ENCODE data around the gene PRSS57. TPM values are rescaled to one million over a fixed set of nuclear protein-coding genes. Genes with fewer than 3 reads are reported as not detected.

The PRSS57 gene
- total and polyA plus RNA-seq, 2 of the 8 experiments (the other 6 are each of a cell fraction or from before 2014, with no cell fraction given) = not detected

DNA sequence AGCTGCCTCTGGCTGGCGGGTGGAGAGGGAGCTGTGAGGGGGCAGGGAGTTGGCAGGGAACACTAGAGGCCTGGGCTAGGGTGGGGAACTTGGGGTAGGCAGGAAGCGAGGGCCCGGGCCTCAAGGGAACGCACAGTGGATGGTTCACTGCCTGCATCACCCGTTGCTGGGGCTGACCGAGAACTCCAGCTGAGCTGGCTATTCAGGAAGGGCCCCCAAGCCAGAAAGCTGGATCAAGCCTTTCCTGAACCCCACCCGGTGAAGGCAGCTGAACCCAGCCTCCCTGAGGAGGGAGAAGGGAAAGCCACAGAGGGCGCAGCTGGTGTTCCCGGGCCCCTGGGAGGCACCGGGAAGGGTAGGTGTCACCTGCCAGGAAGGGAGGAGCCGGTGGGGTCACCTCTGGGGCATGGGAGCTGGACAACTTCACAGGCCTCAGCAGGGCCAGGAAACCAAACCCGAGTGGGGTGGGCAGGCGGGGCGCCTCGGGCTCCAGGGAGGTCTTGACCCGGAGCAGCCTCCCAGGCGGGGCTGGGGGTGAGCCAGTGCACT is 27.4 kb upstream of the PRSS57 start:
- ChIA-PET POLR2A (ENCODE audit: partially characterized antibody) (no interaction called here), CTCF (ENCODE audit: partially characterized antibody) (interaction anchor here (1.0 to 1.7 kb wide), 5 partner anchors 9 to 52 kb away, joined by 3 to 7 read pairs (median 4); no protein-coding TSS in a partner anchor)
- Histone ChIP-seq H3K14ac (ENCODE audit: insufficient read length) (no peak overlapping the region), H3K9ac (replicated peaks in 1 of 4; ENCODE audit: extremely low read depth in 1 of 4, low read depth in 3 of 4, low read length in 3 of 4) (no peak overlapping the region), H2BK120ac (replicated peaks; ENCODE audit: low read depth, low read length) (no peak overlapping the region), H2AFZ (ENCODE audit: low read length) (no peak overlapping the region), H3K56ac (replicated peaks; ENCODE audit: insufficient read length, low read depth, low read length) (no peak overlapping the region), H3K4me2 (ENCODE audit: insufficient read depth in 1 of 2, low read depth in 2 of 2, low read length in 2 of 2) (no peak overlapping the region), H4K91ac (replicated peaks; ENCODE audit: insufficient read length, low read length) (no peak overlapping the region), H3K23ac (ENCODE audit: insufficient read length) (no peak overlapping the region), H3K18ac (ENCODE audit: extremely low read depth, low read length) (no peak overlapping the region), H3K23me2 (ENCODE audit: low read depth, low read length) (no peaks in the 10 kb centered on the region), H3K4me1 (replicated peaks in 1 of 4; ENCODE audit: control insufficient read depth in 3 of 4, insufficient read depth in 4 of 4, low read length in 3 of 4) (peaks cover 0 to 8% (median 5%) of the 10 kb centered on the region in 4 experiments; a peak in 4 of 7 replicates), H2BK20ac (ENCODE audit: low read length) (no peak overlapping the region), H3K27ac (ENCODE audit: low read depth, low read length) (no peak overlapping the region), H2BK12ac (ENCODE audit: low read depth, low read length) (no peak overlapping the region), H2BK5ac (ENCODE audit: low read depth, low read length) (no peak overlapping the region), H4K5ac (ENCODE audit: insufficient read length, low read depth, low read length) (no peak overlapping the region), H4K20me1 (replicated peaks in 1 of 2; ENCODE audit: control insufficient read depth in 1 of 2, insufficient read depth in 2 of 2, low read length in 2 of 2) (no peaks in the 10 kb centered on the region), H3K36me3 (ENCODE audit: control insufficient read depth in 2 of 4, insufficient read depth in 4 of 4, low read length in 3 of 4) (no peaks in the 10 kb centered on the region; a peak in 1 of 8 replicates), H2BK15ac (ENCODE audit: low read length) (no peak overlapping the region), H4K8ac (ENCODE audit: extremely low read depth, insufficient read depth, low read length) (no peak overlapping the region), H3K27me3 (replicated peaks in 1 of 4; ENCODE audit: control insufficient read depth in 3 of 4, extremely low read depth in 1 of 4, insufficient read depth in 3 of 4, low read length in 3 of 4) (no peaks in the 10 kb centered on the region), H2AK5ac (ENCODE audit: low read depth, low read length) (no peak overlapping the region), H3K4ac (replicated peaks; ENCODE audit: insufficient read length, low read depth, low read length) (no peak overlapping the region), H3K79me1 (ENCODE audit: low read depth, low read length) (no peaks in the 10 kb centered on the region; the same call in 1 of the 2 replicates), H3K4me3 (ENCODE audit: extremely low read depth in 1 of 4, insufficient read depth in 2 of 4, low read depth in 3 of 4, low read length in 4 of 4) (no peak overlapping the region), H3K9me3 (ENCODE audit: insufficient read depth in 2 of 2, low read depth in 1 of 2, low read length in 1 of 2) (no peaks in the 10 kb centered on the region), H3K79me2 (ENCODE audit: control insufficient read depth in 1 of 2, insufficient read depth in 2 of 2, low read length in 2 of 2) (no peaks in the 10 kb centered on the region)
- 85% methylated on average over 16 of the region's 17 CpGs; no CpG with 5 or more reads in 1 of the 2 experiments for WGBS, 2 experiments (ENCODE audit: extremely low coverage in 1 of 2, insufficient coverage in 1 of 2, insufficient read length in 1 of 2, insufficient replicate concordance in 2 of 2, low coverage in 1 of 2, low lambda C conversion rate in 2 of 2, missing lambda C conversion rate in 1 of 2)
- no peak for TF ChIP-seq KDM5A (IDR thresholded peaks at IDR 0.05; ENCODE audit: low read length)
- TF ChIP-seq SIRT6 (IDR thresholded peaks at IDR 0.05; ENCODE audit: low read length) = no peak
- TF ChIP-seq SP1 (IDR thresholded peaks at IDR 0.05; ENCODE audit: low read depth, low read length) = no peak
- no peak for TF ChIP-seq CEBPB (IDR thresholded peaks at IDR 0.05; ENCODE audit: low read depth, low read length)
- TF ChIP-seq, protein P1, sequence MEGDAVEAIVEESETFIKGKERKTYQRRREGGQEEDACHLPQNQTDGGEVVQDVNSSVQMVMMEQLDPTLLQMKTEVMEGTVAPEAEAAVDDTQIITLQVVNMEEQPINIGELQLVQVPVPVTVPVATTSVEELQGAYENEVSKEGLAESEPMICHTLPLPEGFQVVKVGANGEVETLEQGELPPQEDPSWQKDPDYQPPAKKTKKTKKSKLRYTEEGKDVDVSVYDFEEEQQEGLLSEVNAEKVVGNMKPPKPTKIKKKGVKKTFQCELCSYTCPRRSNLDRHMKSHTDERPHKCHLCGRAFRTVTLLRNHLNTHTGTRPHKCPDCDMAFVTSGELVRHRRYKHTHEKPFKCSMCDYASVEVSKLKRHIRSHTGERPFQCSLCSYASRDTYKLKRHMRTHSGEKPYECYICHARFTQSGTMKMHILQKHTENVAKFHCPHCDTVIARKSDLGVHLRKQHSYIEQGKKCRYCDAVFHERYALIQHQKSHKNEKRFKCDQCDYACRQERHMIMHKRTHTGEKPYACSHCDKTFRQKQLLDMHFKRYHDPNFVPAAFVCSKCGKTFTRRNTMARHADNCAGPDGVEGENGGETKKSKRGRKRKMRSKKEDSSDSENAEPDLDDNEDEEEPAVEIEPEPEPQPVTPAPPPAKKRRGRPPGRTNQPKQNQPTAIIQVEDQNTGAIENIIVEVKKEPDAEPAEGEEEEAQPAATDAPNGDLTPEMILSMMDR (IDR thresholded peaks at IDR 0.05; ENCODE audit: control extremely low read depth in 1 of 3, insufficient read depth in 1 of 3, low read depth in 1 of 3, low read length in 3 of 3) = no peak
- FAIRE-seq (no peak), DNase-seq (ENCODE audit: low read depth in 1 of 2, low spot score in 2 of 2) (no peak)

All from H1 (cell line).